Posterior cingulate gyrus (tissue), 11 donors: ENCODE measurements around the gene LARP4.
"Not testable (repeated sequence)": the region's sequence is repeated elsewhere in the genome, so short reads cannot be mapped to it uniquely, and the experiment has no call there.

Experiments used
- DNase-seq, 10 donors: peaks; one replicate each; pipeline versions ENCODE4 v3.0.0 to v3.0.0-alpha.2; 2020 to 2021; ENCODE audit warnings: mixed read lengths in 3 of 10
- intact Hi-C: fragments of 100-400 bp; cut with DNase I; formaldehyde crosslinking; loops from one replicate; pipeline ENCODE4 v1.15.1; 2023

Gene LARP4

DNA sequence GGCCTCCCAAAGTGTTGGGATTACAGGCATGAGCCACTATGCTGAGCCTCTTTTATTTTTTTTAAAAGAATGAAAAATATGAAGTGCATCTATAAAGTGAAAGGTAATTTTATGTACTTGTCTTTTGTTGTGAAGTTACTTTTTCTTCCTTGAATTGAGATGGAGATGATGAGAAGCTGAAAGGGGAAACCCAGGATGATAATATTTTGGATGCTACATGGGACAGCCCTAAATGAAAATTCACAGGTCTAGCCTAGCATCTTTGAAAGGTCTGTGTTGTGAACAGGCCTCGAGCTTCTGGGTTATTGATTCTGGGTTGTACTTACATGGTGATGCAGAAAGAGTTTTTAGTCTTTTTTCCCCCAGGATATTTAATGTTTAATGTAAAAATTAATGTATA, 118.7 kb downstream of the LARP4 start:
- no peak for DNase-seq
- intact Hi-C loops, result loop anchor here (5.0 kb wide), 1 partner anchor 53 kb away; no protein-coding TSS in a partner anchor

DNA sequence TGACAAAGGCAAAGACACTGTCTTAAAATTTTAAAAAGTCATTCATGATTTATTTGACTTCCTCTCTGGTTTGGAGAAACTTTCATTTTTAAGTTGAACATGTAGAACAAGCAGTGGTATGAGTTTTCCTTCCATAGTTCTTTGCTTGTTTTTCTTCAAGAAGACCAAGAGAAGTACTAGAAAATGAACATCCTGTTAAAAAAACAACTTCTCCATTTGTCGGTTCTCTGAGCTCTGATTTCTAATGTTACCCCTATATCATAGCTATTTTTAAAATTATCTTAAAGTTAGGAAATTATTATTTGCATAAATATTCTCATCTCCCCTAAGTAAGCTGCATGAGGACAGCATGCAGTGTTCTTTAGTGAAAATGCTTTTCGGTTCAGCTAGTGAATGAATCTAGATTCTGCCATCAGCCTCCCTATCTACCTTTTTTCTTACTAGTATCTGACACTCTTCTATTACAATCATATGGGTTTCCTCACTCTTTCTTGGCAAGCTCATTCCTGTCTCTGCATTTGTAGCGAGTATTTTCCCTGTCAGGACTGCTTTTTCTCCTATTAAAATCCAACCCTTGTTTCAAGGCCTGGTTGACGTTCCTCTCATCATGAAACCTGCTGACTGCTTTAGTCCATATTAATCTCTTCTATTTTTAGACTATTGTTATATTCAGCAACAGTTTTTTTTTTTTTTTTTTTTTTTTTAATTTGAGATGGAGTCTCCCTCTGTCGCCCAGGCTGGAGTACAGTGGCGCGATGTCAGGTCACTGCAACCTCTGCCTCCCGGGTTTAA, 119.9 kb downstream of the LARP4 start:
- DNase-seq, result no peak
- intact Hi-C loops, result no loop called here

DNA sequence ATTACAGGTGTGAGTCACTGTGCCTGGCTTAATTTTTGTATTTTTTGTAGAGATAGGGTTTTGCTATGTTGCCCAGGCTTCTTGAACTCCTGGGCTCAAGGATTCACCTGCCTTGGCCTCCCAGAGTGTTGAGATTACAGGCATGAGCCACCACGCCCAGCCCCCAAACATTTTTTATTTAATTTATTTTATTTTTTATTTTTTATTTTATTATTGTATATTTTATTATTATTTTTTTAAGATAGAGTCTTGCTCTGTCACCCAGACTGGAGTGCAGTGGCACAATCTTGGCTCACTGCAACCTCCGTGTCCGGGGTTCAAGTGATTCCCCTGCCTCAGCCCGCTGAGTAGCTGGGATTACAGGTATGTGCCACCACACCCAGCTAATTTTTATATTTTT, 121.1 kb downstream of the LARP4 start:
- intact Hi-C loops, result not testable (repeated sequence)

DNA sequence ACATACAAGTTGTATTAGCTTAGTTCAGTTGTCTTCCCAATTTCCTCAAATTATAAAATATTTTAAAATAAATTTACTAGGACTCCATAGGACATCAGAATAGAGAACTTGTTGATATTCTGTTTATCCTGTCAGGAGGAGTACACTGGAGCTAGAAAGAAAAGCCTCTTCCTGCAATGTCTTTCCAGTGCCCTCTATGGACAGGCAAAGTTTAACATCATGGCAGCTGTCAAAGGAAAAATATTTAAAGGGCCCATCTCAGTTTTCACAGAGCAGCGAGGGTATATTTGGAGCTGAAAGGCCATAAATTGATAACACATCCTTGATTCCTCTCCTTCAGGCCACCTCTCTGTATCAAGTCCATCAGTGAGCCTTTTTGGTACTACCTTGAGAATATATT, 123.1 kb downstream of the LARP4 start:
- no peak for DNase-seq
- intact Hi-C loops, result no loop called here

More for the DNA sequence above, 121.1 kb downstream of the LARP4 start:
- DNase-seq, result not testable (repeated sequence)

DNA sequence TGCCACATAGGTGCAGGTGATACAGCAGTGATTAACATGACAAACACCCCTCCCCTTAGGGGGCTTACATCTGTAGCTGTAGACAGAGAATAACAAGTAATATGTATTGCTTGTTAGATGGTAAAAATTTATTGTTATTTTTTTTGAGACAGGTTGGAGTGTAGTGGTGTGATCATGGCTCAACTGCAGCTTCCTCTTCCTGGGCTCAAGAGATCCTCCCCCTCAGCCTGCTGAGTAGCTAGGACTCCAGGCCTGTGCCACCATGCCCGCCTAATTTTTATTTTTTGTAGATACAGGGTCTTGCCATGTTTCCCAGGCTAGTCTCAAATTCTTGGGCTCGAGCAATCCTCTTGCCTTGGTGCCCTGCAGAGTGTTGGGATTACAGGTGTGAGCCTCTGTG, 123.9 kb downstream of the LARP4 start:
- intact Hi-C loops, result no loop called here
- no peak for DNase-seq

GRCh38 chr12:50525422-50525821, 124.7 kb downstream of the LARP4 start:
- intact Hi-C loops, result no loop called here
- DNase-seq, result no peak

DNA sequence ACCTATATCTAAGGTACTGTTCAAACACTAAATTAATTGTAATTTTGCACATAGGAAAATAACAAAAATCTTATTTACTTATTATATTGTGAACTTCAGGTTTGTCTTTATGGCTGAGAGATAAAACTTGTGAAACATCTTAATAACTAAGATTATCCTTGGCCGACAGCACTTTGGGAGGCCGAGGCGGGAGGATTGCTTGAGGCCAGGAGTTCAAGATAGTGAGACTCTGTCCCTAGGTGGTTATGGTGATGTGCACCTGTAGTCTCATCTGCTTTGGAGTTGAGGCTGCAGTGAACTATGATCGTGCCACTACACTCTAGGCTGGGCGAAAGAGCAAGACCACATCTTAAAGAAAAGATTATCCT, 126.7 kb downstream of the LARP4 start:
- DNase-seq, result no peak
- intact Hi-C loops, result no loop called here

- intact Hi-C loops, result no loop called here
Measured at GRCh38 chr12:50528800-50529199, 128.1 kb downstream of the LARP4 start.

GRCh38 chr12:50529345-50529744, 128.7 kb downstream of the LARP4 start:
- intact Hi-C loops, result no loop called here
- DNase-seq, result no peak

More at GRCh38 chr12:50528800-50529199, 128.1 kb downstream of the LARP4 start:
- no peak for DNase-seq
